ENCODE measurements around the gene ERBB3.

DNA sequence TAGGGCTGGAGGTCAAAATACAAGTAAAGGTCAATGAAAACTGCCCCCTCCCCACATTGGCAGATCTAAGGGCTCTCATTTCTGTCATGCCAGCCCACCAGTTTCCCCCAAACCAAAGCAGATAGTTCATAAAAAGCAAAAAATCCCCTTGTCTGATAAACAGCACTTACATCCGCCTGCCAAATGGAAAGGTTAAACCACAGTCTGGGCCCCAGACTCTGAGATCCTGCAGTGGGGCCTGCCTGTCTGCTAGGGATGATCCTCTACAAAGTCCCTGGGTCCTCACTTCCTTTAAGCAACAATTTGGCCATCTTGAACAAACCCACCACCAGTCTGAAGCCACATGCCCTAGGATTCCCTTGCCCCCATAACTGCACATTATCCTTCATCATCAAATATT, 48.0 kb upstream of the ERBB3 start:
- TF ChIP-seq, protein P1, sequence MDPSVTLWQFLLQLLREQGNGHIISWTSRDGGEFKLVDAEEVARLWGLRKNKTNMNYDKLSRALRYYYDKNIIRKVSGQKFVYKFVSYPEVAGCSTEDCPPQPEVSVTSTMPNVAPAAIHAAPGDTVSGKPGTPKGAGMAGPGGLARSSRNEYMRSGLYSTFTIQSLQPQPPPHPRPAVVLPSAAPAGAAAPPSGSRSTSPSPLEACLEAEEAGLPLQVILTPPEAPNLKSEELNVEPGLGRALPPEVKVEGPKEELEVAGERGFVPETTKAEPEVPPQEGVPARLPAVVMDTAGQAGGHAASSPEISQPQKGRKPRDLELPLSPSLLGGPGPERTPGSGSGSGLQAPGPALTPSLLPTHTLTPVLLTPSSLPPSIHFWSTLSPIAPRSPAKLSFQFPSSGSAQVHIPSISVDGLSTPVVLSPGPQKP (IDR thresholded peaks at IDR 0.05; ENCODE audit: borderline replicate concordance, low read depth, low read length), result no peak
- TF ChIP-seq, protein P2, sequence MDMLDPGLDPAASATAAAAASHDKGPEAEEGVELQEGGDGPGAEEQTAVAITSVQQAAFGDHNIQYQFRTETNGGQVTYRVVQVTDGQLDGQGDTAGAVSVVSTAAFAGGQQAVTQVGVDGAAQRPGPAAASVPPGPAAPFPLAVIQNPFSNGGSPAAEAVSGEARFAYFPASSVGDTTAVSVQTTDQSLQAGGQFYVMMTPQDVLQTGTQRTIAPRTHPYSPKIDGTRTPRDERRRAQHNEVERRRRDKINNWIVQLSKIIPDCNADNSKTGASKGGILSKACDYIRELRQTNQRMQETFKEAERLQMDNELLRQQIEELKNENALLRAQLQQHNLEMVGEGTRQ (IDR thresholded peaks at IDR 0.05; ENCODE audit: low read depth, low read length), result no peak
- TF ChIP-seq POLR2A (IDR thresholded peaks at IDR 0.05; ENCODE audit: low read depth, low read length) (no peak), RAD21 (IDR thresholded peaks at IDR 0.05; ENCODE audit: low read length) (no peak), MAFK (IDR thresholded peaks at IDR 0.05; ENCODE audit: low read depth, low read length) (no peak)
- TF ChIP-seq, protein P3, sequence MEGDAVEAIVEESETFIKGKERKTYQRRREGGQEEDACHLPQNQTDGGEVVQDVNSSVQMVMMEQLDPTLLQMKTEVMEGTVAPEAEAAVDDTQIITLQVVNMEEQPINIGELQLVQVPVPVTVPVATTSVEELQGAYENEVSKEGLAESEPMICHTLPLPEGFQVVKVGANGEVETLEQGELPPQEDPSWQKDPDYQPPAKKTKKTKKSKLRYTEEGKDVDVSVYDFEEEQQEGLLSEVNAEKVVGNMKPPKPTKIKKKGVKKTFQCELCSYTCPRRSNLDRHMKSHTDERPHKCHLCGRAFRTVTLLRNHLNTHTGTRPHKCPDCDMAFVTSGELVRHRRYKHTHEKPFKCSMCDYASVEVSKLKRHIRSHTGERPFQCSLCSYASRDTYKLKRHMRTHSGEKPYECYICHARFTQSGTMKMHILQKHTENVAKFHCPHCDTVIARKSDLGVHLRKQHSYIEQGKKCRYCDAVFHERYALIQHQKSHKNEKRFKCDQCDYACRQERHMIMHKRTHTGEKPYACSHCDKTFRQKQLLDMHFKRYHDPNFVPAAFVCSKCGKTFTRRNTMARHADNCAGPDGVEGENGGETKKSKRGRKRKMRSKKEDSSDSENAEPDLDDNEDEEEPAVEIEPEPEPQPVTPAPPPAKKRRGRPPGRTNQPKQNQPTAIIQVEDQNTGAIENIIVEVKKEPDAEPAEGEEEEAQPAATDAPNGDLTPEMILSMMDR (conservative IDR thresholded peaks at IDR 0.05; ENCODE audit: low read depth, low read length), result no peak

Data from IMR-90 (cell line).